Endothelial cell of umbilical vein (primary cell): Measurements from ENCODE around the gene DUSP8. TPM values are rescaled to one million over a fixed set of nuclear protein-coding genes. Genes with fewer than 3 reads are reported as not detected.

Source experiments
- BruUV-seq: library from RNA; stranded (reverse); fragments of 400-500 nt; replicated peaks from 2 replicates; lab custom pipeline; 2021; lab: Mats Ljungman, UMichigan
- CTCF ChIA-PET: fragments of 300-600, 350-600 bp; sonication (Branson Sonifier 250); formaldehyde crosslinking; loops from one replicate; lab custom pipeline; 2021; ENCODE audit warnings: antibody characterized with exemption, inconsistent platforms; lab: Charles Lee
- POLR2A ChIA-PET: fragments of 300-600, 350-600 bp; sonication (Branson Sonifier 250); formaldehyde crosslinking; loops from one replicate; lab custom pipeline; 2021; ENCODE audit warnings: antibody characterized with exemption, inconsistent platforms; lab: Charles Lee
- DNase-seq: peaks from one replicate; pipeline ENCODE4 v3.0.0-alpha.2; 2011; ENCODE audit warnings: low read depth, low spot score
- FAIRE-seq: peaks from 2 replicates; lab custom pipeline; 2011; peaks lifted over from hg19 to GRCh38; lab: Jason Lieb, UNC
- H2AFZ ChIP-seq: 2 replicates; pipeline ENCODE4 v1.6.0; 2012; ENCODE audit warnings: low read depth, low read length, control low read depth, inconsistent platforms
- H3K27ac ChIP-seq: 2 replicates; pipeline ENCODE4 v1.5.1; 2011; ENCODE audit warnings: low read depth, mild to moderate bottlenecking, control low read depth, low read length, moderate library complexity; ENCODE audit not compliant: insufficient read depth
- H3K27me3 ChIP-seq, 2 experiments: 2 replicates each; pipeline versions ENCODE4 v1.6.0 to v1.6.1; 2011; ENCODE audit warnings: low read length in 2 of 2, mixed read lengths in 1 of 2; ENCODE audit not compliant: control insufficient read depth in 2 of 2, insufficient read depth in 2 of 2
- H3K36me3 ChIP-seq, 2 experiments: 2 replicates in 1 of 2; 3 replicates in 1 of 2; pipeline ENCODE4 v1.5.1; 2011; ENCODE audit warnings: low read length in 2 of 2, mild to moderate bottlenecking in 1 of 2, moderate library complexity in 1 of 2; ENCODE audit not compliant: control insufficient read depth in 2 of 2, insufficient read depth in 2 of 2; ENCODE audit errors: extremely low read depth in 1 of 2
- H3K4me1 ChIP-seq: 3 replicates; pipeline ENCODE4 v1.5.1; 2011; ENCODE audit warnings: mild to moderate bottlenecking, low read length; ENCODE audit not compliant: control insufficient read depth, insufficient read depth; ENCODE audit errors: extremely low read depth
- H3K4me2 ChIP-seq: 2 replicates; pipeline ENCODE4 v1.6.1; 2011; ENCODE audit warnings: low read length, control low read depth, mixed read lengths; ENCODE audit not compliant: insufficient read depth
- H3K4me3 ChIP-seq, 3 experiments: fragments of 200-600 bp in 1 of 3; sonication (generic), shearing (Covaris generic) in 1 of 3; replicated peaks in 1 of 3; 2 replicates each; pipeline ENCODE4 v1.5.1; 2011 to 2016; ENCODE audit warnings: control low read depth in 3 of 3, low read length in 3 of 3, mild to moderate bottlenecking in 2 of 3, inconsistent platforms in 1 of 3, low read depth in 1 of 3, moderate library complexity in 1 of 3; ENCODE audit not compliant: insufficient read depth in 1 of 3
- H3K79me2 ChIP-seq: 2 replicates; pipeline ENCODE4 v1.6.0; 2012; ENCODE audit warnings: low read length, inconsistent platforms; ENCODE audit not compliant: control insufficient read depth, insufficient read depth
- H3K9ac ChIP-seq: replicated peaks from 2 replicates; pipeline ENCODE3; 2011; ENCODE audit warnings: low read length, control low read depth; ENCODE audit not compliant: insufficient read depth; ENCODE audit errors: extremely low read depth
- H3K9me1 ChIP-seq: replicated peaks from 3 replicates; pipeline ENCODE4 v1.6.0; 2011; ENCODE audit warnings: mild to moderate bottlenecking, low read length; ENCODE audit not compliant: control insufficient read depth, insufficient read depth; ENCODE audit errors: extremely low read depth
- H3K9me3 ChIP-seq: replicated peaks from 2 replicates; pipeline ENCODE4 v1.5.1; 2012; ENCODE audit warnings: low read length, inconsistent platforms; ENCODE audit not compliant: control insufficient read depth, insufficient read depth
- H4K20me1 ChIP-seq: replicated peaks from 2 replicates; pipeline ENCODE3; 2011; ENCODE audit warnings: mild to moderate bottlenecking, low read length; ENCODE audit not compliant: control insufficient read depth, insufficient read depth; ENCODE audit errors: extremely low read depth
- EZH2 ChIP-seq: IDR thresholded peaks from 2 replicates; pipeline ENCODE4 v1.6.1; 2012; ENCODE audit warnings: borderline replicate concordance, low read depth, mild to moderate bottlenecking, moderate library complexity, low read length, inconsistent platforms; ENCODE audit not compliant: severe bottlenecking
- FOS ChIP-seq: IDR thresholded peaks from 2 replicates; pipeline ENCODE4 v1.6.1; 2011; ENCODE audit warnings: mild to moderate bottlenecking, low read length, moderate library complexity, borderline replicate concordance; ENCODE audit not compliant: insufficient read depth
- GATA2 ChIP-seq: IDR thresholded peaks from 2 replicates; pipeline ENCODE4 v1.7.0; 2011; ENCODE audit warnings: low read depth, mild to moderate bottlenecking, moderate library complexity, mixed read lengths, low read length; ENCODE audit not compliant: insufficient read length, insufficient read depth
- JUN ChIP-seq: IDR thresholded peaks from 2 replicates; pipeline ENCODE4 v1.6.1; 2011; ENCODE audit warnings: borderline replicate concordance, low read depth; ENCODE audit not compliant: insufficient read length, insufficient read depth
- MYC ChIP-seq: IDR thresholded peaks from one replicate; pipeline ENCODE4 v1.6.1; 2011; ENCODE audit warnings: mild to moderate bottlenecking, low read depth, low read length
- POLR2A ChIP-seq: IDR thresholded peaks from 2 replicates; pipeline ENCODE4 v1.6.1; 2012; ENCODE audit warnings: low read depth, mild to moderate bottlenecking, control low read depth, low read length
- POLR2AphosphoS5 ChIP-seq: IDR thresholded peaks from 2 replicates; pipeline ENCODE4 v1.6.1; 2012; ENCODE audit warnings: low read depth, mild to moderate bottlenecking, control low read depth, low read length, moderate library complexity; ENCODE audit not compliant: insufficient read depth
- dilution Hi-C: fragments of 300-500 bp; cut with MboI; formaldehyde crosslinking; loops from one replicate; pipeline ENCODE4 v1.15.0; 2019; ENCODE audit warnings: low sequenced_read_pairs; ENCODE audit not compliant: extremely low pct_ligation_motif_present
- intact Hi-C: fragments of 100-400 bp; cut with micrococcal nuclease; formaldehyde crosslinking; loops from one replicate; pipeline ENCODE4 v1.10.0; 2022
- polyA plus RNA-seq, 4 experiments: library from polyadenylated mRNA; depleted of rRNA in 3 of 4; stranded (reverse) in 3 of 4; unstranded in 1 of 4; fragments of >200 nt; gene quantifications; 2 replicates each; pipeline versions ENCODE4 v1.2.1 to v1.2.3, GENCODE V29; 2011 to 2012; ENCODE audit warnings: missing spikeins in 1 of 4
- total RNA-seq: library from RNA; stranded (reverse); gene quantifications from 2 replicates; pipeline ENCODE4 v1.2.3, GENCODE V29; 2021
- TF ChIP-seq, protein P1 (sequence below), 2 donors: IDR thresholded peaks; 1 replicate in 1 of 2; 2 replicates in 1 of 2; pipeline ENCODE4 v1.5.1; 2011; ENCODE audit warnings: low read length in 2 of 2, mild to moderate bottlenecking in 2 of 2, moderate library complexity in 2 of 2, control low read depth in 1 of 2, inconsistent platforms in 1 of 2, low read depth in 1 of 2; ENCODE audit not compliant: insufficient read depth in 1 of 2; ENCODE audit errors: extremely low read depth in 1 of 2
- TF ChIP-seq, protein P2 (sequence below): IDR thresholded peaks from 2 replicates; pipeline ENCODE4 v1.6.1; 2011; ENCODE audit not compliant: insufficient read depth, insufficient read length

Gene DUSP8
- total and polyA plus RNA-seq, 2 donors (not counting 3 experiments of a cell fraction or from before 2014, with no cell fraction given): 4.6 to 5.9 TPM

- H3K9me1 ChIP-seq: no peaks in the 10 kb centered on the region
- H3K27ac ChIP-seq: no peak overlapping the region
- peaks cover 25% of the 10 kb centered on the region for H3K79me2 ChIP-seq
- dilution Hi-C loops: no loop called here
- no peak overlapping the region for H3K4me2 ChIP-seq
- CTCF ChIA-PET: interaction anchor here (2.4 kb wide), 1 partner anchor 52 kb away, joined by 8 read pairs; no protein-coding TSS in a partner anchor
- TF ChIP-seq JUN: no peak
- no peak for TF ChIP-seq MYC
- TF ChIP-seq EZH2: no peak
- no peak for TF ChIP-seq GATA2
- TF ChIP-seq, protein P1, sequence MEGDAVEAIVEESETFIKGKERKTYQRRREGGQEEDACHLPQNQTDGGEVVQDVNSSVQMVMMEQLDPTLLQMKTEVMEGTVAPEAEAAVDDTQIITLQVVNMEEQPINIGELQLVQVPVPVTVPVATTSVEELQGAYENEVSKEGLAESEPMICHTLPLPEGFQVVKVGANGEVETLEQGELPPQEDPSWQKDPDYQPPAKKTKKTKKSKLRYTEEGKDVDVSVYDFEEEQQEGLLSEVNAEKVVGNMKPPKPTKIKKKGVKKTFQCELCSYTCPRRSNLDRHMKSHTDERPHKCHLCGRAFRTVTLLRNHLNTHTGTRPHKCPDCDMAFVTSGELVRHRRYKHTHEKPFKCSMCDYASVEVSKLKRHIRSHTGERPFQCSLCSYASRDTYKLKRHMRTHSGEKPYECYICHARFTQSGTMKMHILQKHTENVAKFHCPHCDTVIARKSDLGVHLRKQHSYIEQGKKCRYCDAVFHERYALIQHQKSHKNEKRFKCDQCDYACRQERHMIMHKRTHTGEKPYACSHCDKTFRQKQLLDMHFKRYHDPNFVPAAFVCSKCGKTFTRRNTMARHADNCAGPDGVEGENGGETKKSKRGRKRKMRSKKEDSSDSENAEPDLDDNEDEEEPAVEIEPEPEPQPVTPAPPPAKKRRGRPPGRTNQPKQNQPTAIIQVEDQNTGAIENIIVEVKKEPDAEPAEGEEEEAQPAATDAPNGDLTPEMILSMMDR (IDR thresholded peaks at IDR 0.05; ENCODE audit: extremely low read depth in 1 of 2, insufficient read depth in 1 of 2, low read depth in 1 of 2, low read length in 2 of 2): no peak
- TF ChIP-seq, protein P2, sequence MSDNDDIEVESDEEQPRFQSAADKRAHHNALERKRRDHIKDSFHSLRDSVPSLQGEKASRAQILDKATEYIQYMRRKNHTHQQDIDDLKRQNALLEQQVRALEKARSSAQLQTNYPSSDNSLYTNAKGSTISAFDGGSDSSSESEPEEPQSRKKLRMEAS: no peak
- TF ChIP-seq FOS: no peak
- no peak for TF ChIP-seq POLR2A
- no peak for TF ChIP-seq POLR2AphosphoS5
- no TSS peak for BruUV-seq
- H3K9ac ChIP-seq: no peak overlapping the region
- no peak for FAIRE-seq
- H3K4me1 ChIP-seq: no peaks in the 10 kb centered on the region
- no peak for DNase-seq
- H3K27me3 ChIP-seq: no peaks in the 10 kb centered on the region
- no peaks in the 10 kb centered on the region for H3K36me3 ChIP-seq
- H3K9me3 ChIP-seq: no peaks in the 10 kb centered on the region
- no peak overlapping the region for H3K4me3 ChIP-seq
- no peak overlapping the region for H2AFZ ChIP-seq
- POLR2A ChIA-PET: no interaction called here
- intact Hi-C loops: no loop called here
- no peaks in the 10 kb centered on the region for H4K20me1 ChIP-seq
Measured at GRCh38 chr11:1523077-1523476, 49.0 kb downstream of the DUSP8 start.
